ENCODE results near the gene DCDC2.
"Not testable (repeated sequence)": the region's sequence is repeated elsewhere in the genome, so short reads cannot be mapped to it uniquely, and the experiment has no call there.

DCDC2 gene

DNA sequence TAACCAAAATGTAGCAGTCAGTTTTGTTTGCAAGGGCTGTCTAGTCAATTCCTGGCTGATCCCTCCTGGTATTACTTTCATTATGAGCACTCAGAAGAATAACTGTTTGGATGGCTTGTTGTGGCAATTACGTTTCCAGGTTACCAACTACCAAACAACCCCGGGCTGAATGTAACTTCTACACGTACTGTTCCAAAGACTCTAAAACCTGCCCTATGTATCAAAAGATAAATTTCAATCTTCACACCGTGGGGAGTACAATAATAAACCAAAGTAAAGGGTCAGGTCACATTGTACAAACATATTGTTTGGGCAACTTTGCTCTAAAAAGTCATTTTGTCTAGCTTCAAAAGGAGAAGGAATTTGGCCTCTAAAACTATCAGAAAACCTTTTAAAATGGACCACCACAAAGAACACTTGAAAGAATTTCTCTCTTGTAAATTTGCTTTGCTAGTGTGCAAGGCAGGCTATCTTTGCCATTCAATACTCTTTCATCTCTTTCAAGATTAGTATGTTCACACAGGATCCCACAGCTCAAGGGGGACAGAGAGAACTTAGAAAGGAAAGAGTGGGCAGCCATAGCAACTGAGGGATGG lies 27.6 kb downstream of the DCDC2 start:
- DNase-seq (ENCODE audit: extremely low spot score, insufficient read length, low read depth) = no peak
- FAIRE-seq = no peak

DNA sequence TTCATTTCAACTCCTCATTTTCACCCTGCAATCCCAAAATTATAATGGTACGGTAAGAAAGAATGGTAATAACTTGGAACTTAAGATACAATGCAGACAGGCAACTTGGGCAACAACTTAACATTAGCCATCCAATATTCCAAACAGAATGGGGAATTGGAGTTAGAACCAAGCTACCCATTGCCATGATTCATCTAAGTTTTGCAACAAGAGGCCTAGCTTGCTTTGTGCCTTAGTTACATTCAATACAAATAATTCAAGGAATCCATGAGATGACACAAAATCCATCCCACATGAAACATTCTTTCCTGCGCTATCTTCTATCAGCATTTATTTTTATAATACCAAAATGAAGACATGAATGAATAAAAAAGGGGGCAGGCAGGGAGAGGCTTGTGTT lies 28.4 kb downstream of the DCDC2 start:
- no peak for FAIRE-seq
- DNase-seq (ENCODE audit: extremely low spot score, insufficient read length, low read depth) = no peak

DNA sequence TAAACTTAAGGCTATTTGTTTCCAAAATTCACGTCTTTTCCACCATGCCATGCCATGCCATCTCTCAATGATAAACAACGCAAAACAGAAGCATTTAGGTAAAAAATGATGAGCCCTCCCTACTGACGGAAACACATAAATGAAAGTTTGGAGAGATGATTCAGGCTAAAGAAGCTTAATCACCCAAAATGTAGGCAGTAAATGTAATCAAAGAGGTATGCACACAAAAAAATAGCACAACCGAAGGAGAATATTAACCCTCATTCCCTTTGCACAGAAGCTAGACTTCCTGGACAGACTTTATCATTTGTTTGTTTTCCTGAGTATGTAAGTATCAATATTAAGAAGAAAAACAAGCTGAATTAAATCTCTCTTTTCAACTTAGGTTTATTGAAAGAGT lies 28.8 kb downstream of the DCDC2 start:
- DNase-seq (ENCODE audit: extremely low spot score, insufficient read length, low read depth) (no peak), FAIRE-seq (no peak)

DNA sequence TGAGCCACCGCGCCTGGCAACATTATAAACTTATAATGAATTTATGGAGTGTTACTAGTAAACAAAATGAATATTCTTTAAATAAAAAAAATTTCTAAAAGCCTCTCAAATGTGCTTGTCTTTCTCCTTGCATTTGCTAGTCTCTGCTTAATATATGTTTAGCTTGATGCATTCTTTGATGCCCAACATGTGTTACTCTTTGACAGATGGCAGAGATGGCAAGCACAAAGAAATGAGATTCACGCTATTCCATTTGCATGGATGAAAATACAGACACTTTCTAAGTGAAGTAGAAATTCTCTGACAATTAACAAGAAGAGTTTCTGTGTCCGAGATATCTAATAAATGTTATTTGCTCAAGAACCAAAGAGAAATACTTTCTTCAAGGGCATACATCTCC lies 30.1 kb downstream of the DCDC2 start:
- DNase-seq (ENCODE audit: extremely low spot score, insufficient read length, low read depth) (no peak), FAIRE-seq (no peak)

DNA sequence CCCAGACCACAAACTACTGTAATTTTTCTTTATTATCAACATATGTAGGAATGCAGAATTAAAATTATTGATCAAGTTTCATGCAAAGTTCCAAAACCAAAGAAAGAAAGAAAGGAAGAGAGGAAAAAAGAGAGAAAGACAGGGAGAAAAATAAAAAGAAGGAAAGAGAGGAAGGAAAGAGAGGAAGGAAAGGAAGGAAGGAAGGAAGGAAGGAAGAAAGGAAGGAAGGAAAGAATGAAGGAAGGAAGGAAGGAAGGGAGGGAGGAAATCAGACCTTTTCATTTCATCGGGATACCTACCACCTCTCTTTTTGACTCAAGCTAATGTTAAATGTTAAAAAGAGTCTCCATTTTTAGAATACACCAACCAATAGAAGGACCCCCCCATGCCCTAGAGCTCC lies 31.9 kb downstream of the DCDC2 start:
- DNase-seq (ENCODE audit: extremely low spot score, insufficient read length, low read depth) (no peak), FAIRE-seq (no peak)

DNA sequence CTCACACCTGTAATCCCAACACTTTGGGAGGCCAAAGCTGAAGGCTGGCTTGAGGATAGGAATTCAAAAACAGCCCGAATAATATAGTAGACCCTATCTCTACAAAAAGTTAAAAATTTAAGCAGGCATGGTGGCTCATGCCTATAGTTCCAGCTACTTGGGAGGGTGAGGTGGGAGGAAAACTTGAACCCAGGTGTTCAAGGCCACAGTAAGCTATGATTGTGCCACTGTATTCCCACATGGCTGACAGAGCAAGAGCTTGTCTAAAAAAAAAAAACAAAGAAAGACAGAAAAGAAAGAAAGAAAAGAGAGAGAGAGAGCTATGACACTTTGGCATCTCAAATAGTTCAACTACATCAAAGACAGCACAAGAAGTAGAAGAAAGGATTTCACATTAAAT lies 33.2 kb downstream of the DCDC2 start:
- FAIRE-seq = no peak

DNA sequence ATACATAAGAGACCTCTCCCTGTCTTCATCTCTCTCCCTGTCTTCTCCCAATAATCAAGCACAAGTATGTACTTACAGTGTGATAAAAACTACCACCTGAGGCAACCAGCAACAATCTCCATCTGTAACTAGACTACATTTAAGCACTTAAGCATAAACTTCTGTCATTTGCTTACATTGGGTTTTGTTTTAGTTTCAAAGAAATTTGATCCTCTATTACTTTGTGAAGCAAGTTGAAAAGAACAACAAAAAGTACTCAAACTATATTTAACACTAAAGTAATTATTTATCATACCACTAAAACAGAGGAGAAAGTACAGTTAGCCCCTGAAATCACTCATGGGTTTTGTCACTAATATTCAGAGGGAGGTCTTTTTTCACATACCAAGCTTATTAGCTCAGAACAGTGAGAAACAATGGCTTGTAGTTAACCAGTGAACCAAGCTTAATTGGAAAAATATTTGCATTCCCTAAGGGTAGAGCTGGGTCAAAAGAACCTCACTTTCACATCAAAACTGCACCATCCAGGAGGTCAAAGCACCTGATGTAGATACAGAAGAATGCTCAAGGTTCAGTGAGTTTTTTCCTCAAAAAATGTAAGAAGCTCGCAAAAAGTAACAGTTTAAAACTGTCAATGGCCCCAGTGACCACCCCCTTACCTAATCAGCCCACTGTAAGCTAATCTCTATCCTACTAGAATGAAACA lies 34.1 kb downstream of the DCDC2 start:
- FAIRE-seq = no peak
- DNase-seq (ENCODE audit: extremely low spot score, insufficient read length, low read depth) = no peak

More for the DNA sequence above, 33.2 kb downstream of the DCDC2 start:
- DNase-seq (ENCODE audit: extremely low spot score, insufficient read length, low read depth) = no peak

DNA sequence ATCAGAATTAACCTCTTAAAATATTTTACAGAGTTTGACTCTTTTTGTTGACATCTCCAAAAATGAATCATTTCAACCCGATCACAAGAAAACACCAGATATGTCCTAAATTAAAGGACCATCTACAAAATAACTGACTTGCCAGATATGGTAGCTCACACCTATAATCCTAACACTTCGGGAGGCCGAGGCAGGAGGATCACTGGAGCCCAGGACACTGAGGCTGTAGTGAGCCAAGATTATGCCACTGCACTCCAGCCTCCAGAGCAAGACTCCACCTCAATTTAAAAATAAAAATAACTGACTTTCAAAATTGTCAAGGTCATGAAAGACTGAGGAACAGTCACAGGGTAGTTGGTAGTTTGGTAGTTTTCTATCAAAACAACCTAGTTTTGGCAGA lies 34.9 kb downstream of the DCDC2 start:
- DNase-seq (ENCODE audit: extremely low spot score, insufficient read length, low read depth) = no peak
- no peak for FAIRE-seq

DNA sequence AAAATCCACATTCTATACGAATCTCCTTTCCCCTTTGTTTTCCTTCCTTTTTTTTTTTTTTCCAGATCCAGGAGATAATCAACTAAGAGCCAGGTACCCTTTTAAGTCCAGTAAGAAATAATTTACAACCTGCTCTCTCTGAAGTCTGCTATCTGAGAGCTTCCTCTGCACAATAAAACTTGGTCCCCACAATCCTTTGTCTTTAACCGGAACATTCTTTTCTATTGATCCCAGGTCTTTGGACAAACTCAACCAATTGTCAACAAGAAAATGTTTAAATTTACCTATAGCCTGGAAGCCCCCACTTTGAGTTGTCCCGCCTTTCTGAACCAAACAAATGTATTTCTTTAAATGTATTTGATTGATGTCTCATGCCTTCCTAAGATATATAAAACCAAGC lies 35.4 kb downstream of the DCDC2 start:
- FAIRE-seq; DNase-seq (ENCODE audit: extremely low spot score, insufficient read length, low read depth): not testable (repeated sequence)

DNA sequence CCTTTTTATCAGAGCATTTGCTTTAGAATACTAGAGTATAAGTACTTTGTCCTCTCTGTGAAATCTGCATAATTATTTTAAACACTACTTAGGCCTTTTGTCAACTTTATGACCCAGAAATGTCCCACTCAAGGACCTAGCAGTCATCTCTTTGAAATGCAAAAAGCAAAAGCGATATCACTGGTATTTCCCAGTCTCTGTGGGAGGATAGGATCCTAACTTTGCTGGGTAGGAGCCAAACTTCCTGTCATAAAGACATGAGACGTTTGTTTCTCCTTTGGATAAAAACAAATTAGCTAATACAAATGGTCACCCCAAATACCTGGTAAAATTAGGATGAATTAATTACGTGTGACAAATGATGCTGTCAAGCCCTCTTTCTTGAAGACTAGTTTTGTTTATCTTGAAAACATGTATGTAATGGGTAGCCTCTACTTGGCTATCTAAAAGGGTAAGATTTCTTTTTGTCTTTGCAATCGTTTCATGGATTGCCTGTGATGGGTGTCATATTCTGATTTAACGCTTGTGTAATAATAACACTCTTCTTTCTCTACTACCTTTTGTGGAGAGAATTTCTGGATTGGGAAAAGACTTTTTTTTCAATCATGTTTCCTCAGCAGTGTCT lies 36.2 kb downstream of the DCDC2 start:
- DNase-seq (ENCODE audit: extremely low spot score, insufficient read length, low read depth) (no peak), FAIRE-seq (no peak)

DNA sequence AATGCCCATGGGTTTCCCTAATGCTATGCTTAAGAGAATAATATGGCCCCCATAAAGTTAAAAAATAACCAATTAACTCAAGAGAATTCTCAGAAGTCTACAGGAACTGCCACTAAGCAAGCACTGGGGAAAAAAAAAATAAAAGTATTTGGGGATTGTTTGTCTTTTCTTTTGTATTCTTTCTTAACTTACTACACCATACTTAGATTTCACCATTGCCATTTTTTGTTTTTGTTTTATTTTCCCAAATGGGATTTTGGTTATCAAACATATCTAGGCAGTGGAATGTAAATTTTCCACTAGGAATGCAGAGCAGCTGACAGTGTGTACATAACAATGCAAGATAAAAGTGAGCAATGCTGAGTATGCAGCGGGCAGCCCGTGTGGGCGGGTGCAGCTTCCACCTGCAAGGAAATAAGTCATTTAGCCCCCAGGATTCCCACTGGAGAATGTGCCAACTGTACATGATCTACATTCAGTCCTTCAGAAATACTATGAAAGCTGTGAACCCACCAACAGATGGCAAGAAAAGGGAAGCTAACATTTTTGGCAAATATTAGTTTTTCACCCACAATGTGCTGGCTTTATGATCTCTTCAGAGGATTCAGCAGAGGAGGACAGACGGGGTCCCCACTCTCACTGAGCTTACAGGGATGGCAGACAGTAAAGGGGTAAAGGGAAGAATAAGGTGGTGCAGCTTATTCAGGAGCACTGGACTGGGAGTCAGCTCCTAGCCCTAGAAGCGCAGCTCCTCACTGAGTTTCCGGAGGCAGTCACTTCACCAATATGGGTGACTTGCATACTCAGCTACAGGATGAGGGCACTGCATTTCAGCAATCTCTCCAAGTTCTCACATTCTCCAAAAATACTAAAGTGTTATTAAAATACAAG lies 44.4 kb downstream of the DCDC2 start:
- FAIRE-seq (no peak), DNase-seq (ENCODE audit: extremely low spot score, insufficient read length, low read depth) (no peak)

DNA sequence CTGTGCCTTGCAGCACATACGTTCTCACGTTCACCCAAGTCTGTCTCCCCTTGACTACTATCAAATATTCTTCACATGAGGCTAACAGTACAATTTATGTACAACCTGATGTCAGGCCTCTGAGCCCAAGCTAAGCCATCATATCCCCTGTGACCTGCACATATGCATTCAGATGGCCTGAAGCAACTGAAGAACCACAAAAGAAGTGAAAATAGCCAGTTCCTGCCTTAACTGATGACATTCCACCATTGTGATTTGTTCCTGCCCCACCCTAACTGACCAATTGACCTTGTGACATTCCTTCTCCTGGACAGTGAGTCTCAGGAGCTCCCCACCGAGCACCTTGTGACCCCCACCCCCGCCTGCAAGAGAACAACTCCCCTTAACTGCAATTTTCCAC lies 46.1 kb downstream of the DCDC2 start:
- not testable (repeated sequence) for DNase-seq (ENCODE audit: extremely low spot score, insufficient read length, low read depth); FAIRE-seq

DNA sequence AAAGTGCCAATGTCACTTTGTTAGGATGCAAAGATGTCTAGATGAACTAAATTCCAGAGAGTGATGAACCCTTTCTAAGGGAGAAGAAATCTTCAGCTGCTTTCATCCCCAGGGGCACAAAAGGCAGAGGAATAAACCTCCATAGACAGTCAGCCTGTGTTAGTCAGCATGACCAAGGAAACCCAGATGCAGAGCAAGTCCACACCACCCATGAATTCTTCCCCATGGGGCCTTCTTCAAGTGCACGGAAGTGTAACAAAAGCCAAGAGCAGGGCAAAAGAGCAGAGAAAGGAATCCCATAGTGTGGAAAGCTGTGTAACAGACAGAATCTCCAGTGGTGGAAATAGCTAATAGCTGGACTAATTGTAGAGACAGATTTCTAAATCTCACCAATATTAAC lies 50.0 kb downstream of the DCDC2 start:
- no peak for FAIRE-seq

DNA sequence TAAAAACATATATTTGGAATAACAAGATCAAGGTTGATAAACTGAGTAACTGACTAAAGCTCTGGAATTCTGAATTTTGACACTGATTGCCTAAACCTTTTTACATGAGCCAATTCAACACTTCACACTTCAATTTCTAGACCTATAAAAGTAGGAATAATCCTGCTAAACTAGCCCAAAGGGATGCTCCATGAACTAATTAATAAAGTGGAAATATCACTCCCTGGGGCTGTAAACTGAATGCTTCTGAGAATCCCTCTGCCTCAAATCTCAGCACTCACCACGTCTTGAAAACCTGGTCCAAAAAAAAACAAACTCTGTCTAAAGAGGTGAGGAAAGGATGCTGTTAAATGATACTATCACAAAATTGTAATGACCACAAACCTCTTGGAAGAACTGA lies 50.9 kb downstream of the DCDC2 start:
- no peak for FAIRE-seq
- DNase-seq (ENCODE audit: extremely low spot score, insufficient read length, low read depth) = no peak

More for the DNA sequence above, 50.0 kb downstream of the DCDC2 start:
- no peak for DNase-seq (ENCODE audit: extremely low spot score, insufficient read length, low read depth)

DNA sequence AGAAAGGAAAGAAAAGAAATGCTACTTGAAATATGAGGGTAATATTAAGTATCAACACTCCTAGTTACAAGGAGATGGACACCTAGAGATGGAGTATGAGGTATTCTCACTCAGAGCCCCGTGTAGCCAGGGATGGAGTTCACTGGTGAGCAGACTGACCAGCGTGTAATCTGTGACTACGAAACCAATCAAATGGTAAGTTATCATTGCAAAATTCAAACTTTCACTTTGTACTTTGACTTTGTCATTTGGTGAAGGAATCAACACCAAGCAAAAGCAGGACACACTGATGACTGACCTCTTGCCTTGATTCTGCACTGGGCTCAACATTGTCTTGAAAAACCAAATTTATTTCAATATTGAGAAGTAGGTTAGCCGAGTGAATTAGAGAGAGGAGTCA lies 51.8 kb downstream of the DCDC2 start:
- DNase-seq (ENCODE audit: extremely low spot score, insufficient read length, low read depth) = no peak
- FAIRE-seq = no peak

DNA sequence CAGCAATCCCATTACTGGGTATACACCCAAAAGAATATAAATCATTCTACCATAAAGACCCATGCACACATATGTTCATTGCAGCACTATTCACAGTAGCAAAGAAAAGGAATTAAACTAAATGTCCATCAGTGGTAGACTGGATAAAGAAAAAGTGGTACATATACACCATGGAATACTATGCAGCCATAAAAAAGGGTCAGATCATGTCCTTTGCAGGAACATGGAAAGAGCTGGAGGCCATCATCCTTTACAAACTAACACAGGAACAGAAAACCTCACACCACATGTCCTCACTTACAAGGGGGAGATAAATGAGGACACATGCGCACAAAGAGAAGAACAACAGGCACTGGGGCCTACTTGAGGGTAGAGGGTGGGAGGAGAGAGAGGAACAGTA lies 60.9 kb downstream of the DCDC2 start:
- DNase-seq (ENCODE audit: extremely low spot score, insufficient read length, low read depth) = no peak
- no peak for FAIRE-seq

DNA sequence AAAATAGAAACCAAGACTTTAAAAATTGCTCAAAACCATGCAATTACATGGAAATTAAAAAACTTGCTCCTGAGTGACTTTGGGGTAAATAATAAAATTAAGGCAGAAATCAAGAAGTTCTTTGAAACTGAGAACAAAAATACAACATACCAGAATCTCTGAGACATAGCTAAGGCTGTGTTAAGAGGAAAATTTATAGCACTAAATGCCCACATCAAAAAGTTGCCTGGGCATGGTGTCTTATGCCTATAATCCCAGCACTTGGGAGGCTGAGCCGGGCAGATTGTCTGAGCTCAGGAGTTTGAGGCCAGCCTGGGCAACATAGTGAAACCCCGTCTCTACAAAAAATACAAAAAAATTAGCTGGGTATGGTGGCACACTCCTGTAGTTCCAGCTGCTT lies 64.0 kb downstream of the DCDC2 start:
- FAIRE-seq; DNase-seq (ENCODE audit: extremely low spot score, insufficient read length, low read depth): not testable (repeated sequence)

DNA sequence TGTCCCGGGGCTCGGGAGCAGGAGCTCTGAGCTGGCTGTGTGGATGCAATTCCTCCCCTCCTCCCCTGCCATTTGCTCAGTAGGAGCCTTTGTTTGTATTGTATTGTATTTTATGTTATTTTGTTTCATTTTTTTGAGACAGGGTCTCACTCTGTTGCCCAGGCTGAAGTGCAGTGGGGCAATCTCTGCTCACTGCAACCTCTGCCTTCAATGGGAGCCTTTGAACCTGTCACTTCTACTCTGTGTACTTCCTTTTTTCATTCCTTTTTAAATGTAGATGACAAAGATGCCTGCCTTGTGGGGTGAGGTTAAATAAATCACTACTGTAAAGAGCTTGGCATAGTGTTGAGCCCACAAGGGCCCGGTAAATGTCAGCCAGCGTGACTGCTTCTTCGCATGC lies 70.6 kb downstream of the DCDC2 start:
- DNase-seq (ENCODE audit: extremely low spot score, insufficient read length, low read depth) (no peak), FAIRE-seq (no peak)

DNA sequence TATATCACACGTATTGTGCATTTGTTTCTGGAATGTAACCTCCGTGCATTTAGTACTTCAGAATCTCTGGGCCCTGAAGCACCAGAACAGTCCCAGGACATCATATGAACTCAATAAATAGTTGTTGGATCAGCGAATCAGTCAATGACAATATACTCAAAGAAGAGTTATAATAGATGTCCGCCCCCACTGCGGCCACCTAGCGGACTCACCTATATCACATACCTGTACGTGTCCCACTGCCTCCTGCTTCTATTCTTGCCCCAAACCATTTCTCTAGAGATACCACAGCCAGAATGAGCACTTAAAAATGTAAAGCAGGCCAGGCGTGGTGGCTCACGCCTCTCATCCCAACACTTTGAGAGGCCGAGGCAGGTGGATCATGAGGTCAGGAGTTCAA lies 73.9 kb downstream of the DCDC2 start:
- no peak for FAIRE-seq

More for the DNA sequence above, 73.9 kb downstream of the DCDC2 start:
- no peak for DNase-seq (ENCODE audit: extremely low spot score, insufficient read length, low read depth)

Measured in GM18507 (cell line).